Endodermal cell (in vitro differentiated cells): ENCODE results near the gene PCBD2. TPM values are rescaled to one million over a fixed set of nuclear protein-coding genes. Genes with fewer than 3 reads are reported as not detected.
"Not testable (repeated sequence)": the region's sequence is repeated elsewhere in the genome, so short reads cannot be mapped to it uniquely, and the experiment has no call there.

Source experiments
- DNase-seq: peaks from one replicate; pipeline ENCODE4 v3.0.0-alpha.2; 2017
- H3K27ac ChIP-seq: 2 replicates; pipeline ENCODE4 v1.5.1; 2013; ENCODE audit warnings: mild to moderate bottlenecking, low read depth, low read length, moderate library complexity
- H3K27me3 ChIP-seq: 2 replicates; pipeline ENCODE4 v1.6.1; 2013; ENCODE audit warnings: mild to moderate bottlenecking, low read length, moderate library complexity; ENCODE audit not compliant: insufficient read depth, control insufficient read depth, poor library complexity, severe bottlenecking
- H3K36me3 ChIP-seq: 2 replicates; pipeline ENCODE4 v1.7.0; 2013; ENCODE audit warnings: mild to moderate bottlenecking, low read length, moderate library complexity; ENCODE audit not compliant: control insufficient read depth, insufficient read depth
- H3K4me1 ChIP-seq: one replicate; pipeline ENCODE4 v1.7.0; 2013; ENCODE audit warnings: low read length; ENCODE audit not compliant: control insufficient read depth, insufficient read depth
- H3K4me3 ChIP-seq: 2 replicates; pipeline ENCODE4 v1.5.1; 2013; ENCODE audit warnings: mild to moderate bottlenecking, low read length, moderate library complexity
- H3K9ac ChIP-seq: 2 replicates; pipeline ENCODE4 v1.6.1; 2013; ENCODE audit warnings: mild to moderate bottlenecking, low read length, moderate library complexity; ENCODE audit not compliant: poor library complexity, severe bottlenecking; ENCODE audit errors: extremely low read depth
- H3K9me3 ChIP-seq: 2 replicates; pipeline ENCODE4 v1.6.1; 2013; ENCODE audit warnings: mild to moderate bottlenecking, low read length, moderate library complexity; ENCODE audit not compliant: control insufficient read depth
- H3K27ac Mint-ChIP-seq: 2 replicates; pipeline ENCODE4 v1.8.0; 2020; ENCODE audit warnings: mixed read lengths
- H3K27me3 Mint-ChIP-seq: 2 replicates; pipeline ENCODE4 v1.8.0; 2021; ENCODE audit warnings: mild to moderate bottlenecking, mixed read lengths; ENCODE audit not compliant: insufficient read depth
- H3K36me3 Mint-ChIP-seq: 2 replicates; pipeline ENCODE4 v1.8.0; 2020; ENCODE audit warnings: low read depth, mixed read lengths
- H3K4me1 Mint-ChIP-seq: 2 replicates; pipeline ENCODE4 v1.8.0; 2020; ENCODE audit warnings: mixed read lengths
- H3K4me3 Mint-ChIP-seq: 2 replicates; pipeline ENCODE4 v1.8.0; 2020; ENCODE audit warnings: mild to moderate bottlenecking, moderate library complexity, mixed read lengths
- H3K9me3 Mint-ChIP-seq: 2 replicates; pipeline ENCODE4 v1.8.0; 2020; ENCODE audit warnings: mild to moderate bottlenecking, mixed read lengths
- WGBS, 2 experiments: methylation state at CpG; one replicate each; pipeline versions ENCODE4 v1.1.5 to v1.1.7; 2013; ENCODE audit warnings: missing lambda C conversion rate in 2 of 2, mixed read lengths in 1 of 2; ENCODE audit not compliant: insufficient coverage in 1 of 2, insufficient read length in 1 of 2; 5-methylcytosine and 5-hydroxymethylcytosine counted together
- total RNA-seq, 2 donors: library from RNA; stranded (reverse); fragmentation: NEBNext Ultra II Directional in 1 of 2; extraction: Animal tissue kit (Norgen Biotek cat#: 25700) in 1 of 2; gene quantifications; 2 replicates in 1 of 2; 3 replicates in 1 of 2; pipeline ENCODE4 v1.2.1, GENCODE V29; 2021
- TF ChIP-seq, protein P1 (sequence below): fragments of 200-600 bp; sonication (generic); conservative IDR thresholded peaks from 2 replicates; pipeline ENCODE4 v1.5.0; 2021; ENCODE audit warnings: antibody characterized with exemption, mild to moderate bottlenecking

Gene PCBD2
- total RNA-seq, 2 donors from 2014 or later = 9.1 to 12.6 TPM

DNA sequence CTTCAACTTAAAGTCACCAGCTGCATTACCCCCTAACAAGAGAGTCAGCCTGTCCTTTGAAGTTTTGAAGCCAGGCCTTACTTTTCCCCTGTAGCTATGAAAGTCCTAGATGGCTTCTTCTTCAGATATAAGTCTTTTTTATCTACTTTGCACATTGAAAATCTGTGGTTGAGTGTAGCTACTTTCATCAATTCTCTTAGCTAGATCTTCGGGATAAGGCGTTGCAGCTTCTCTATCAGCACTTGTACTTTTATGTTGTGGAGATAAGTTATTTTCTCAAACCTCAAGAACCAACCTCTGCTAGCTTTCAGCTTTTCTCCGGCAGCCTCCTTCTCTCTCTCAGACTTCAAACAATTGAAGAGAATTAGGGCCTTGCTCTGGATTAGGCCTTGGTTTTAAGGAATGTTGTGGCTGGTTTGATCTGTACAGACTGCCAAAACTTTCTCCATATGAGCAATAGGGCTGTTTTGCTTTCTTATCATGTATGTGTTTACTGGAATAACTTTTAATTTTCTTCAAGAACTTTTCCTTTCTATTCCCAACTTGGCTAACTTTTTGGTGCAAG lies 84.4 kb downstream of the PCBD2 start:
- TF ChIP-seq, protein P1, sequence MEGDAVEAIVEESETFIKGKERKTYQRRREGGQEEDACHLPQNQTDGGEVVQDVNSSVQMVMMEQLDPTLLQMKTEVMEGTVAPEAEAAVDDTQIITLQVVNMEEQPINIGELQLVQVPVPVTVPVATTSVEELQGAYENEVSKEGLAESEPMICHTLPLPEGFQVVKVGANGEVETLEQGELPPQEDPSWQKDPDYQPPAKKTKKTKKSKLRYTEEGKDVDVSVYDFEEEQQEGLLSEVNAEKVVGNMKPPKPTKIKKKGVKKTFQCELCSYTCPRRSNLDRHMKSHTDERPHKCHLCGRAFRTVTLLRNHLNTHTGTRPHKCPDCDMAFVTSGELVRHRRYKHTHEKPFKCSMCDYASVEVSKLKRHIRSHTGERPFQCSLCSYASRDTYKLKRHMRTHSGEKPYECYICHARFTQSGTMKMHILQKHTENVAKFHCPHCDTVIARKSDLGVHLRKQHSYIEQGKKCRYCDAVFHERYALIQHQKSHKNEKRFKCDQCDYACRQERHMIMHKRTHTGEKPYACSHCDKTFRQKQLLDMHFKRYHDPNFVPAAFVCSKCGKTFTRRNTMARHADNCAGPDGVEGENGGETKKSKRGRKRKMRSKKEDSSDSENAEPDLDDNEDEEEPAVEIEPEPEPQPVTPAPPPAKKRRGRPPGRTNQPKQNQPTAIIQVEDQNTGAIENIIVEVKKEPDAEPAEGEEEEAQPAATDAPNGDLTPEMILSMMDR = no peak
- no peak overlapping the region for H3K27ac ChIP-seq

DNA sequence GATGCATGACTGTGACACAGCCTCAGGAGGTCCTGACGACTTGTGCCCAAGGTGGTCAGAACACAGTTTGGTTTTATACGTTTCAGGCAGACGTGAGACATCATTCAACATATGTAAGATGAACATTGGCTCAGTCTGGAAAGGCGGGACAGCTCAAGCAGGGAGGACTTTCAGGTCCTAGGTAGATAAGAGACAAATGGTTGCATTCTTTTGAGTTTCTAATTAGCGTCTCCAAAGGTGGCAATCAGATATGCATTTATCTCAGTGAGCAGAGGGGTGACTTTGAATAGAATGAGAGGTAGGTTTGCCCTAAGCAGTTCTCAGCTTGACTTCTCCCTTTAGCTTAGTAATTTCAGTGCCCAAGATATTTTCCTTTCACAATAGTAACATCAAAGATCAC lies 85.3 kb downstream of the PCBD2 start:
- not testable (repeated sequence) for H3K27me3 Mint-ChIP-seq, H3K36me3 ChIP-seq, H3K27me3 ChIP-seq, H3K27ac ChIP-seq, DNase-seq, H3K9ac ChIP-seq, H3K36me3 Mint-ChIP-seq
- peak overlapping the region; percentile 11 for H3K4me3 Mint-ChIP-seq
- peaks cover 35% of the 10 kb centered on the region for H3K9me3 ChIP-seq
- H3K4me1 ChIP-seq = peaks cover 13% of the 10 kb centered on the region
- 14 to 36% methylated on average over 3 to 5 of the region's 5 CpGs for WGBS, 2 experiments
- peak overlapping the region; percentile 62 for H3K4me3 ChIP-seq
- H3K9me3 Mint-ChIP-seq = peaks cover 19% of the 10 kb centered on the region
- H3K27ac Mint-ChIP-seq = peak overlapping the region; percentile 67
- H3K4me1 Mint-ChIP-seq = peaks cover 35% of the 10 kb centered on the region

More for the DNA sequence above, 84.4 kb downstream of the PCBD2 start:
- Mint-ChIP-seq H3K27me3 (no peaks in the 10 kb centered on the region), H3K4me1 (peaks cover 28% of the 10 kb centered on the region), H3K27ac (peak overlapping the region; percentile 67), H3K4me3 (no peak overlapping the region), H3K9me3 (peaks cover 27% of the 10 kb centered on the region), H3K36me3 (peaks cover 9% of the 10 kb centered on the region)
- no peak for DNase-seq
- Histone ChIP-seq H3K9ac (no peak overlapping the region), H3K9me3 (peaks cover 43% of the 10 kb centered on the region), H3K36me3 (no peaks in the 10 kb centered on the region), H3K27me3 (no peaks in the 10 kb centered on the region), H3K4me3 (peak overlapping the region; percentile 62), H3K4me1 (peaks cover 13% of the 10 kb centered on the region)
- WGBS, 2 experiments = 67% methylated on average over 1 of the region's 3 CpGs; no CpG with 5 or more reads in 1 of the 2 experiments

DNA sequence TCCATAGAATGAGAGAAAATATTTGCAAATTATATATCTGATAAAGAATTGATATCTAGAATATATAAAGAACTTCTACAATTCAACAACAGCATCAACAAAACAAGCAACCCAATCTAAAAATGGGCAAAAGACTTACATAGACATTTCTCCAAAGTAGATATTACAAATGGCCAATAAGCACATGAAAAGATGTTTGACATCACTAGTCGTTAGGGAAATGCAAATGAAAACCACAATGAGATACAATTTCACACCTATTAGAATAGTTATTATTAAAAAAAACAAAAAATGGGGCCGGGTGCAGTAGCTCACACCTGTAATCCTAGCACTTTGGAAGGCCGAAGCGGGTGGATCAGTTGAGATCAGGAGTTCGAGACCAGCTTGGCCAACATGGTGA lies 87.2 kb downstream of the PCBD2 start:
- Histone ChIP-seq H3K4me3 (no peak overlapping the region), H3K4me1 (peaks cover 13% of the 10 kb centered on the region), H3K27me3 (no peaks in the 10 kb centered on the region), H3K36me3 (no peaks in the 10 kb centered on the region), H3K9me3 (peaks cover 28% of the 10 kb centered on the region), H3K27ac (no peak overlapping the region), H3K9ac (no peak overlapping the region)
- peaks cover 18% of the 10 kb centered on the region for H3K9me3 Mint-ChIP-seq
- TF ChIP-seq, protein P1 = no peak
- no peak for DNase-seq
- H3K27me3 Mint-ChIP-seq = no peaks in the 10 kb centered on the region
- no peak overlapping the region for H3K27ac Mint-ChIP-seq
- peaks cover 42% of the 10 kb centered on the region for H3K4me1 Mint-ChIP-seq
- peaks cover 9% of the 10 kb centered on the region for H3K36me3 Mint-ChIP-seq
- no peak overlapping the region for H3K4me3 Mint-ChIP-seq
- WGBS, 2 experiments = 94 to 96% methylated on average over 4 to 5 of the region's 5 CpGs

GRCh38 chr5:134993161-134993560 lies 88.2 kb downstream of the PCBD2 start:
- no peak overlapping the region for H3K27ac Mint-ChIP-seq
- Histone ChIP-seq H3K4me3 (no peak overlapping the region), H3K4me1 (peaks cover 13% of the 10 kb centered on the region), H3K27ac (no peak overlapping the region), H3K9me3 (peaks cover 20% of the 10 kb centered on the region), H3K36me3 (no peaks in the 10 kb centered on the region), H3K9ac (no peak overlapping the region), H3K27me3 (no peaks in the 10 kb centered on the region)
- TF ChIP-seq, protein P1 = no peak
- peaks cover 47% of the 10 kb centered on the region for H3K4me1 Mint-ChIP-seq
- WGBS, 2 experiments = 93% methylated on average over 2 of the region's 2 CpGs; no CpG with 5 or more reads in 1 of the 2 experiments
- peaks cover 9% of the 10 kb centered on the region for H3K36me3 Mint-ChIP-seq
- no peaks in the 10 kb centered on the region for H3K27me3 Mint-ChIP-seq
- no peak overlapping the region for H3K4me3 Mint-ChIP-seq
- peaks cover 18% of the 10 kb centered on the region for H3K9me3 Mint-ChIP-seq
- no peak for DNase-seq
